Activated T-helper 17 cell treated with anti-CD3 and anti-CD28 coated beads, Interleukin-2, amount 50 U/mL, for 72 hours (primary cell): ENCODE measurements around the gene LCN2. TPM values are rescaled to one million over a fixed set of nuclear protein-coding genes. Genes with fewer than 3 reads are reported as not detected.
"Not testable (repeated sequence)": the region's sequence is repeated elsewhere in the genome, so short reads cannot be mapped to it uniquely, and the experiment has no call there.

Experiments used
- ATAC-seq: fragments of 150-1000 bp; cut with Tn5 transposase; replicated peaks from 2 replicates; pipeline ENCODE4 v1.10.0; 2021; ENCODE audit warnings: mild to moderate bottlenecking, moderate library complexity
- H3K27ac Mint-ChIP-seq: one replicate; pipeline ENCODE4 v1.8.0; 2022; ENCODE audit warnings: mixed read lengths
- H3K27me3 Mint-ChIP-seq: one replicate; pipeline ENCODE4 v1.8.0; 2022; ENCODE audit warnings: mixed read lengths
- H3K36me3 Mint-ChIP-seq: one replicate; pipeline ENCODE4 v1.8.0; 2022; ENCODE audit warnings: low read depth, mild to moderate bottlenecking, mixed read lengths
- H3K4me1 Mint-ChIP-seq: one replicate; pipeline ENCODE4 v1.8.0; 2022; ENCODE audit warnings: mixed read lengths
- H3K4me3 Mint-ChIP-seq: one replicate; pipeline ENCODE4 v1.8.0; 2022; ENCODE audit warnings: mild to moderate bottlenecking, mixed read lengths
- H3K9me3 Mint-ChIP-seq: one replicate; pipeline ENCODE4 v1.8.0; 2022; ENCODE audit warnings: mixed read lengths
- total RNA-seq, 2 donors: library from RNA; stranded (reverse); gene quantifications; one replicate each; pipeline ENCODE4 v1.2.3, GENCODE V29; 2022

The LCN2 gene
- total RNA-seq, 2 donors from 2014 or later = not detected

DNA sequence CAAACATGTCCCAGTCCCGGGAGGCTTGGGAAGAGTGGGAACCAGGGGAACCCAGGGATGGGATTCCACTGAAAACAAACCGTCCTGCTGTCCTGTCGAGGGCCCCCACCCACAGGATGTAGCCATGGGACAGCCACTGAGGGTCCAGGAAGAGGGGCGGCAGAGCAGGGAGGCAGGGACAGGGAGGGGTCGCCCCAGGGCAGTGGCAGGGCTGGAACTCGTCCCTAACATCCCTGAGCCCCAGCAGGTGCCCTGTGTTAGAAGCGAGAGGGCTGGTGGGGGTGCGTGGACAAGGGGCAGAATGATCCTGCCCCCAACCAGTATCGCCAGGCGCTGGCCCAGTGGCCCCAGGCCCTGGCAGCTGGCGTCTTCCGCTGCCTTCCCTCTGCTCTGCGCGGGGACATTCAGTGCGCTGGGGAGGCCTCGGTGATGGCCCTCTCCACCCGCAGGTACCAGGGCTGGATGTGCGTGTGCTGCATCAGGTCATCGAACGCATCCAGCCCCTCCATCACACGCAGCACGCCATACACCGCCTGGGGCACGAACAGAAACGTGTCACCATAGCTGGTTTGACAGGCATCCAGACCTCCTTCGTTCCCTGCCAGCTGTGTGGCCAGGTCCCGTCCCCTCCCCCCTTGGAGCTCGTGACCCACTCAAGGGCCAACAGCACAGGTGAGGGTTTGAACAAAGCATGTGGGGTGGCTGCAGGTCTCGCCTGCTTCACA lies 28.4 kb upstream of the LCN2 start:
- peaks cover 28% of the 10 kb centered on the region for H3K36me3 Mint-ChIP-seq
- no peaks in the 10 kb centered on the region for H3K27me3 Mint-ChIP-seq
- ATAC-seq = no peak
- H3K9me3 Mint-ChIP-seq = no peaks in the 10 kb centered on the region
- no peak overlapping the region for H3K4me3 Mint-ChIP-seq
- H3K4me1 Mint-ChIP-seq = peaks cover 15% of the 10 kb centered on the region
- no peak overlapping the region for H3K27ac Mint-ChIP-seq

DNA sequence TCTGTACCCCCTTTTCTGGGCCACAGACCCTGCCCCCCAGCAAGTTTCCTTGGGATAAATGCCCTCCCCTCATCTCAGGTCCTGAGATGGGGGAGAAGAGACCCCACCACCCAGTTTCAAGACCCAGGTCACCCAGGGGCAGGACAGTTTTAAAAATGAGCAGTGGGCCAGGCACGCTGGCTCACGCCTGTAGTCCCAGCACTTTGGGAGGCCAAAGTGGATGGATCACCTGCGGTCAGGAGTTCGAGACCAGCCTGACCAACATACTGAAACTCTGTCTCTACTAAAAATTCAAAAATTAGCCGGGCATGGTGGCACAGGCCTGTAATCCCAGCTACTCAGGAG lies 27.8 kb upstream of the LCN2 start:
- Mint-ChIP-seq H3K36me3 (peaks cover 28% of the 10 kb centered on the region), H3K27ac (no peak overlapping the region), H3K4me1 (peaks cover 20% of the 10 kb centered on the region), H3K27me3 (no peaks in the 10 kb centered on the region), H3K9me3 (no peaks in the 10 kb centered on the region), H3K4me3 (no peak overlapping the region)
- ATAC-seq = no peak

- no peak overlapping the region for H3K27ac Mint-ChIP-seq
- no peak for ATAC-seq
- H3K27me3 Mint-ChIP-seq = no peaks in the 10 kb centered on the region
- no peaks in the 10 kb centered on the region for H3K9me3 Mint-ChIP-seq
- no peak overlapping the region for H3K4me3 Mint-ChIP-seq
- H3K36me3 Mint-ChIP-seq = peaks cover 28% of the 10 kb centered on the region
- H3K4me1 Mint-ChIP-seq = peaks cover 20% of the 10 kb centered on the region
Observed at GRCh38 chr9:128121924-128122808, 27.1 kb upstream of the LCN2 start.

GRCh38 chr9:128122809-128123175 lies 26.5 kb upstream of the LCN2 start:
- peaks cover 15% of the 10 kb centered on the region for H3K4me1 Mint-ChIP-seq
- H3K4me3 Mint-ChIP-seq = no peak overlapping the region
- no peak for ATAC-seq
- H3K27me3 Mint-ChIP-seq = no peaks in the 10 kb centered on the region
- H3K27ac Mint-ChIP-seq = no peak overlapping the region
- no peaks in the 10 kb centered on the region for H3K9me3 Mint-ChIP-seq
- peaks cover 28% of the 10 kb centered on the region for H3K36me3 Mint-ChIP-seq

DNA sequence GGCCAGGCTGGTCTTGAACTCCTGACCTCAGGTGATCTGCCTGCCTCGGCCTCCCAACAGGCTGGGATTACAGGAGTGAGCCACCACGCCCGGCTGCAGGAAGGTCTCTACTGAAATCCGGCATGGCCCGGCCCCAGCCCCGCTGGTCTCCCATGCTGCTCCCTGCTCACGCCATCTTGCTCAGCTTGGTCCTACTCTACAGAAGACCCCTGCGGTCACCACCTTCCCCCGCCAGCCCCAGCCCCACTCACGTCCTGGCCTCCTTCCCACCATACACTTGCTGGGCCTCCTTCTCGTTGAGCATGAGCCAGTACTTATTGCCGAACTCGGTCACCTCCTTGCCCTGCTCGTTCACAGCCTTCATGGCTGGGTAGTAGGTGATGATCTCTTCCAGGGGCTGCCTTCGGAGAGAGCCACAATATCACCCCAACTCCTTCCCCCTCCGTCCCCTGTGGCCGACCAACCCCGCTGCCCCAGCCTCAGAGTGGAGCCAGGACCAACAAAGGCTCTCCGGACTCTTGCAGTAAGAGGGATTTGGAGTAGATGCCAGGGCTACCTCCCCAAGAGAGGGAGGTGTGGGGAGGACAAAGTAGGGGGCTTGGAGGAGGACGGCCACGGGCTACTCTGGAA lies 25.7 kb upstream of the LCN2 start:
- Mint-ChIP-seq H3K27ac (no peak overlapping the region), H3K36me3 (peaks cover 28% of the 10 kb centered on the region)
- ATAC-seq = no peak

DNA sequence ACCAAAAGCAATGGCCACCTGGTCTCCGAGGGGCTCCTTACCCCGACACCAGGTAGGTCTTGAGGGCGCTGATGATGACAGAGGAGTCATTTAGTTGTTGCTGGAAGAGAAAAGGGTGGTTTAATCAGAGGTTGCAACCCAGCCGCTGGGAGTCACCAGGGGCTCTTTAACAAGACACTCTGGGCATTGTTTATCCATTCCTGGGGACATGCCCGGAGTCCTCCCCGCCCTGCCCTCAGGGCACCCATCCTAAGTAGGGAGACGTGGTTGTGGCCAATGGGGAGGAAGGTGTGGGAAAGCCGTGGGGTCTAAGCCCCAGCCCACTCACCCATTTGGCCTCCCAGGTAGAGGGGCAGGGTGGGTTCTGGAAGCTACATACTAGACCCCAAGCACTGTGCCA lies 24.8 kb upstream of the LCN2 start:
- H3K36me3 Mint-ChIP-seq = peaks cover 28% of the 10 kb centered on the region
- peaks cover 22% of the 10 kb centered on the region for H3K4me1 Mint-ChIP-seq
- peak overlapping the region; percentile 62 for H3K4me3 Mint-ChIP-seq
- no peaks in the 10 kb centered on the region for H3K27me3 Mint-ChIP-seq
- no peaks in the 10 kb centered on the region for H3K9me3 Mint-ChIP-seq
- no peak overlapping the region for H3K27ac Mint-ChIP-seq
- no peak for ATAC-seq

More for the DNA sequence above, 25.7 kb upstream of the LCN2 start:
- no peaks in the 10 kb centered on the region for H3K27me3 Mint-ChIP-seq
- H3K4me3 Mint-ChIP-seq = no peak overlapping the region
- H3K9me3 Mint-ChIP-seq = no peaks in the 10 kb centered on the region
- H3K4me1 Mint-ChIP-seq = peaks cover 15% of the 10 kb centered on the region

GRCh38 chr9:128124873-128125579 lies 24.2 kb upstream of the LCN2 start:
- Mint-ChIP-seq H3K4me1 (peaks cover 24% of the 10 kb centered on the region), H3K9me3 (no peaks in the 10 kb centered on the region), H3K27me3 (no peaks in the 10 kb centered on the region), H3K36me3 (peaks cover 28% of the 10 kb centered on the region), H3K27ac (peak overlapping the region; percentile 30), H3K4me3 (peak overlapping the region; percentile 62)
- peak; percentile 12 for ATAC-seq

- H3K4me3 Mint-ChIP-seq = peak overlapping the region; percentile 62
- H3K36me3 Mint-ChIP-seq = peaks cover 28% of the 10 kb centered on the region
- no peak overlapping the region for H3K27ac Mint-ChIP-seq
- H3K27me3 Mint-ChIP-seq = no peaks in the 10 kb centered on the region
- H3K4me1 Mint-ChIP-seq = peaks cover 24% of the 10 kb centered on the region
- ATAC-seq = no peak
- no peaks in the 10 kb centered on the region for H3K9me3 Mint-ChIP-seq
Observed at GRCh38 chr9:128125580-128126354, 23.5 kb upstream of the LCN2 start.

- Mint-ChIP-seq H3K9me3 (no peaks in the 10 kb centered on the region), H3K36me3 (peaks cover 23% of the 10 kb centered on the region), H3K27ac (peak within 1 kb of the TSS; percentile 95), H3K4me3 (peak within 1 kb of the TSS; percentile 97), H3K4me1 (peaks cover 24% of the 10 kb centered on the region), H3K27me3 (no peaks in the 10 kb centered on the region)
- ATAC-seq = peak; percentile 70
Observed at GRCh38 chr9:128127568-128127989, 21.7 kb upstream of the LCN2 start, which contains the start of gene PTGES2. PTGES2 (minus strand) TSS chr9:128127729; CDS start chr9:128127717, 12 bp downstream.

- peak overlapping the region; percentile 95 for H3K27ac Mint-ChIP-seq
- peak; percentile 86 for ATAC-seq
- no peaks in the 10 kb centered on the region for H3K9me3 Mint-ChIP-seq
- peak overlapping the region; percentile 97 for H3K4me3 Mint-ChIP-seq
- peaks cover 16% of the 10 kb centered on the region for H3K36me3 Mint-ChIP-seq
- no peaks in the 10 kb centered on the region for H3K27me3 Mint-ChIP-seq
- peaks cover 24% of the 10 kb centered on the region for H3K4me1 Mint-ChIP-seq
Observed at GRCh38 chr9:128127990-128128835, 21.0 kb upstream of the LCN2 start.

DNA sequence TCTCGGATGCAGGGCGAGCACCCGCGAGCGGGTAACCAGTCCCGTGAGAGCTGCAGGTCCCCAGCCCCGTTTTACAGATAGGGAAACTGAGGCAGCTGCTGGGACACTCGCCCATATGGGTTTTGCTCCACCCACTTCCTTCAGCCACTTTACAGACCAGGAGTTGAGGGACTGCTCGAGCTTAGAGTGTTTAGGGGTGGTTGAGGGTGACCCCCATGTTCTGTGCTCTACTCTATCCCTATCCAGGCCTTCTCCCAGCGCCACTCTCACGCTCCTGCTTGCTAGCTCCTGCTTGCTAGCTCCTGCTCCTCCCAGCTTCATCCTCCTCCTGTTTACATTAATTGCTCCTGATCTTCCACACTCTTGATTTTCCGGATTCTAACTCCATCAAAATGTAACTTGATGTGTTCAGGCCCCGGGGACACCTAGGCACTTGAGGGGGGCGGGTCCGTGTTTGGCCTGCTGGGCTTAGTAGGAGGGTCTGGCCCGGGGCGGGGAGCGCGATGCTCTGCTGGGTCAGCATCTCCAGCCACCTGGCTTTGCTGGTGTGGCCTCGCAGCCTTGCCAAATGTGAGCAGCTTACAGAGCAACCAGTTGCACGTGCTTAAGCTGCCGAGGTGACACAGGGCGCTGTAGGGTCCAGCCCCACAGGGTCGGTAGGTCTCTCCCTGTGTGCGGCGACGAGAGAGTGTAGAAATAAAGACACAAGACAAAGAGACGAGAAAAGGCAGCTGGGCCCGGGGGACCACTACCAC lies 20.2 kb upstream of the LCN2 start:
- Mint-ChIP-seq H3K36me3 (peaks cover 8% of the 10 kb centered on the region), H3K27me3 (no peaks in the 10 kb centered on the region), H3K4me1 (peaks cover 24% of the 10 kb centered on the region), H3K9me3 (no peaks in the 10 kb centered on the region), H3K4me3 (peak overlapping the region; percentile 97), H3K27ac (peak overlapping the region; percentile 95)
- ATAC-seq = no peak

GRCh38 chr9:128129976-128130590 lies 19.2 kb upstream of the LCN2 start:
- not testable (repeated sequence) for H3K27me3 Mint-ChIP-seq, H3K27ac Mint-ChIP-seq, H3K9me3 Mint-ChIP-seq, H3K36me3 Mint-ChIP-seq, ATAC-seq
- H3K4me3 Mint-ChIP-seq = peak overlapping the region; percentile 19
- H3K4me1 Mint-ChIP-seq = peaks cover 22% of the 10 kb centered on the region
